Measurements from ENCODE around the gene ADAT1. TPM values are rescaled to one million over a fixed set of nuclear protein-coding genes. Genes with fewer than 3 reads are reported as not detected.

The ADAT1 gene
- total and polyA plus RNA-seq, 10 of the 15 experiments (the other 5 are each of a cell fraction or from before 2014, with no cell fraction given), result 26.2 to 77.4 (median 55.8) TPM

GRCh38 chr16:75640598-75640997, 17.5 kb upstream of the ADAT1 start:
- DNase-seq (ENCODE audit: low read depth, low spot score), result no peak
- TF ChIP-seq LARP7 (IDR thresholded peaks at IDR 0.05), result no peak
- TF ChIP-seq NFYB (IDR thresholded peaks at IDR 0.05; ENCODE audit: insufficient read depth, low read depth, low read length), result no peak
- TF ChIP-seq SRF (IDR thresholded peaks at IDR 0.05; ENCODE audit: low read depth in 2 of 2, low read length in 2 of 2), result no peak
- TF ChIP-seq ZBED1 (IDR thresholded peaks at IDR 0.05; ENCODE audit: borderline replicate concordance), result no peak
- no peak for TF ChIP-seq MEF2B (IDR thresholded peaks at IDR 0.05; ENCODE audit: partially characterized antibody, poor library complexity, severe bottlenecking)
- TF ChIP-seq E2F4 (IDR thresholded peaks at IDR 0.05; ENCODE audit: low read depth, low read length), result no peak
- TF ChIP-seq STAT1 (conservative IDR thresholded peaks at IDR 0.05), result no peak
- TF ChIP-seq FOXK2 (IDR thresholded peaks at IDR 0.05), result no peak
- TF ChIP-seq TBL1XR1 (IDR thresholded peaks at IDR 0.05; ENCODE audit: low read depth, low read length), result no peak
- no peak for TF ChIP-seq E4F1 (IDR thresholded peaks at IDR 0.05; ENCODE audit: borderline replicate concordance, partially characterized antibody)
- TF ChIP-seq KLF5 (IDR thresholded peaks at IDR 0.05; ENCODE audit: partially characterized antibody), result no peak
- TF ChIP-seq IRF5 (IDR thresholded peaks at IDR 0.05; ENCODE audit: borderline replicate concordance), result no peak
- no peak for TF ChIP-seq IKZF1 (conservative IDR thresholded peaks at IDR 0.05)
- no peak for TF ChIP-seq RCOR1 (conservative IDR thresholded peaks at IDR 0.05; ENCODE audit: low read depth, low read length)
- no peak for TF ChIP-seq SUPT20H (IDR thresholded peaks at IDR 0.05; ENCODE audit: borderline replicate concordance, control insufficient read depth, low read depth, low read length)
- no peak for TF ChIP-seq NFXL1 (IDR thresholded peaks at IDR 0.05; ENCODE audit: borderline replicate concordance)
- Histone ChIP-seq H3K36me3 (ENCODE audit: control insufficient read depth in 2 of 2, insufficient read depth in 2 of 2, low read length in 1 of 2) (peaks cover 10 to 42% of the 10 kb centered on the region in 2 experiments), H3K27ac (ENCODE audit: control insufficient read depth, insufficient read depth) (no peak overlapping the region), H2AFZ (ENCODE audit: control insufficient read depth, low read depth, low read length) (no peak overlapping the region), H3K4me2 (ENCODE audit: control insufficient read depth, insufficient read depth) (no peak overlapping the region), H3K4me1 (ENCODE audit: control insufficient read depth, insufficient read depth, low read length) (peaks cover 15% of the 10 kb centered on the region), H3K4me3 (no peak overlapping the region), H3K9ac (ENCODE audit: control insufficient read depth, insufficient read depth, low read length) (no peak overlapping the region), H3K79me2 (ENCODE audit: control insufficient read depth, insufficient read depth, low read length) (peaks cover 29% of the 10 kb centered on the region), H4K20me1 (ENCODE audit: control insufficient read depth, insufficient read depth) (peaks cover 4% of the 10 kb centered on the region; the same call in 1 of the 2 replicates), H3K9me3 (replicated peaks; ENCODE audit: control insufficient read depth, insufficient read depth, low read length) (no peaks in the 10 kb centered on the region), H3K27me3 (replicated peaks in 1 of 2; ENCODE audit: control insufficient read depth in 2 of 2, insufficient read depth in 2 of 2, low read length in 1 of 2) (no peaks in the 10 kb centered on the region; a peak in 1 of 4 replicates)
- WGBS (ENCODE audit: insufficient coverage, insufficient replicate concordance, low lambda C conversion rate, missing lambda C conversion rate), result 84% methylated on average over 6 of the region's 6 CpGs
- ATAC-seq, result no peak
- in situ Hi-C loops (cut with MboI), result no loop called here
- ChIA-PET CTCF (interaction anchor here (0.9 kb wide), 1 partner anchor 11 kb away, joined by 3 read pairs; no protein-coding TSS in a partner anchor), RAD21 (ENCODE audit: unreplicated experiment) (no interaction called here), SMC1A (ENCODE audit: uncharacterized antibody, unreplicated experiment) (interaction anchor here (2.5 kb wide), 1 partner anchor 11 kb away, joined by 9 read pairs; no protein-coding TSS in a partner anchor), POLR2A (interaction anchor here (0.6 kb wide), 2 partner anchors 1193 to 1564 kb away, joined by 3 to 5 read pairs; no protein-coding TSS in a partner anchor)
- intact Hi-C loops (cut with micrococcal nuclease; ENCODE audit: unreplicated experiment), result no loop called here
- BruUV-seq (replicated peaks), result no TSS peak
- FAIRE-seq, result no peak

Data from GM12878 (cell line).